ENCODE measurements around the gene ESF1.

- TF ChIP-seq CTCF (conservative IDR thresholded peaks at IDR 0.05; ENCODE audit: low read length) (no peak), EZH2phosphoT487 (IDR thresholded peaks at IDR 0.05; ENCODE audit: borderline replicate concordance, low read depth, low read length) (no peak)
These were observed 24.7 kb upstream of the ESF1 start for GRCh38 chr20:13809373-13809772.
